ENCODE data around the gene CASS4. TPM values are rescaled to one million over a fixed set of nuclear protein-coding genes. Genes with fewer than 3 reads are reported as not detected.
"Not testable (repeated sequence)": the region's sequence is repeated elsewhere in the genome, so short reads cannot be mapped to it uniquely, and the experiment has no call there.

CASS4 gene
- total RNA-seq, 1 donor from 2014 or later, result 0.74 TPM

DNA sequence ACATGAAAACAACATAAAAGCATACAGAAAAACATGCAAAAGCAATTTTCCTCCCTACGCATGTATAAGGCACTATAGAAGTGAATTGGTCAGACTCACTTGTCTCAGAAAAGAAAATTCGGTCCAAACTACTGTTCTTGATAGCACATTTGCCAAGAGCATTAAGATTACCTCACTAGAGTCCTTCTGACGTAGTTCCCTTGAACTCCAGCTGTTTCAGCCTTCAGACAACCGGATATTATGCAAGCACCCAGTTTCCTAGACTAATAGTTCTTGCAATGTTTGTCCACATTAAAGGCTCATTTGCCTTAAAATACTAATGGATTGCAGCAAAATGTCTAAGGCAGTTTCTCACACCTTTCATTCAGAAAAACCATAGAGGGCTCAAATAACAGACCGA lies 2.5 kb upstream of the CASS4 start:
- Histone ChIP-seq H3K27me3 (no peaks in the 10 kb centered on the region), H3K9me3 (no peaks in the 10 kb centered on the region), H3K4me1 (no peaks in the 10 kb centered on the region), H3K36me3 (peaks cover 0 to 40% of the 10 kb centered on the region in 2 donors), H3K4me3 (no peak overlapping the region), H3K27ac (no peak overlapping the region)
- no peak for TF ChIP-seq POLR2A (IDR thresholded peaks at IDR 0.05)
- no peak for TF ChIP-seq POLR2AphosphoS5 (IDR thresholded peaks at IDR 0.05; ENCODE audit: insufficient read depth in 1 of 2, low read depth in 1 of 2)
- no peak for TF ChIP-seq CTCF (IDR thresholded peaks at IDR 0.05)
- no peak for DNase-seq (ENCODE audit: extremely low spot score in 2 of 2)
- intact Hi-C loops (cut with DNase I), result no loop called here

GRCh38 chr20:56409956-56410355 lies 2.1 kb upstream of the CASS4 start:
- H3K4me1 ChIP-seq, result no peaks in the 10 kb centered on the region
- H3K36me3 ChIP-seq, result peaks cover 0 to 36% of the 10 kb centered on the region in 2 donors
- TF ChIP-seq CTCF (IDR thresholded peaks at IDR 0.05) (no peak), POLR2AphosphoS5 (IDR thresholded peaks at IDR 0.05; ENCODE audit: insufficient read depth in 1 of 2, low read depth in 1 of 2) (no peak), POLR2A (IDR thresholded peaks at IDR 0.05) (no peak)
- intact Hi-C loops (cut with DNase I), result no loop called here
- H3K4me3 ChIP-seq, result no peak overlapping the region
- H3K9me3 ChIP-seq, result no peaks in the 10 kb centered on the region
- H3K27me3 ChIP-seq, result no peaks in the 10 kb centered on the region
- DNase-seq (ENCODE audit: extremely low spot score in 2 of 2), result no peak
- H3K27ac ChIP-seq, result no peak overlapping the region

DNA sequence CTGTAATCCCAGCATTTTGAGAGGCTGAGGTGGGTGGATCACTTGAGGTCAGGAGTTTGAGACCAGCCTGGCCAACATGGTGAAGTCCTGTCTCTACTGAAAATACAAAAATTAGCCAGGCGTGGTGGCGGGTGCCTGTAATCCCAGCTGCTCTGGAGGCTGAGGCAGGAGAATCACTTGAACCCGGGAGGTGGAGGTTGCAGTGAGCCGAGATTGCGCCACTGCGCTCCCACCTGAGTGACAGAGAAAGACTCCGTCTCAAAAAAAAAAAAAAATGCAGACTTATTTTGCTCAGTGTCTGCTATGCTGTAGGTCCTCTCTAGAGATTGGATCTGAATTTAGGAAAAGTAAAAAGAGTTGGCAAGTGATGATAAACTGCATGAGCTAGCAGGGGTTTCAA lies 773 bp upstream of the CASS4 start:
- DNase-seq (ENCODE audit: extremely low spot score in 2 of 2); H3K9me3 ChIP-seq; intact Hi-C loops (cut with DNase I); H3K27me3 ChIP-seq; H3K4me1 ChIP-seq; H3K4me3 ChIP-seq: not testable (repeated sequence)
- Histone ChIP-seq H3K27ac (peak overlapping the region; percentile 25), H3K36me3 (peaks cover 0 to 22% of the 10 kb centered on the region in 2 donors)

DNA sequence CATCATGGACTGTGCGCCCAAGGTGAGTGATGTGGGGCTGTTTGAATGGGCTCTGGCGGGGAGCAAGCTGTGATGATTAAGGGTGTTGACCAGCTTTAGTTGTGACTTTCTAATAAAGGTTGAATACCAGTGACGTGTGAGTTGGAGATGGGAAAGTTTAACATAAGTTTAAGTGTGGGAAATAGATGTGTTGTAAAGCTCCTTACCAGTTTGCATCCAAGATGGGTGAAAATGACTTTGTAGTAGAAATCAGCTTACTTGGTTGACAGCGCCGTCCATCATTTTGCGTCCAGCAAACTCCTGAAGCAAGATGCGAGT lies 372 bp downstream of the CASS4 start:
- no peaks in the 10 kb centered on the region for H3K4me1 ChIP-seq
- intact Hi-C loops (cut with DNase I), result no loop called here
- peaks cover 0 to 11% of the 10 kb centered on the region in 2 donors for H3K36me3 ChIP-seq
- DNase-seq (ENCODE audit: extremely low spot score in 2 of 2), result no peak
- H3K4me3 ChIP-seq, result peak overlapping the region; percentile 8 to 13
- H3K9me3 ChIP-seq, result no peaks in the 10 kb centered on the region
- H3K27ac ChIP-seq, result peak overlapping the region; percentile 25
- H3K27me3 ChIP-seq, result no peaks in the 10 kb centered on the region
- TF ChIP-seq POLR2AphosphoS5 (IDR thresholded peaks at IDR 0.05; ENCODE audit: insufficient read depth in 1 of 2, low read depth in 1 of 2) (no peak), POLR2A (IDR thresholded peaks at IDR 0.05) (no peak), CTCF (IDR thresholded peaks at IDR 0.05) (no peak)

- Histone ChIP-seq H3K9me3 (no peaks in the 10 kb centered on the region), H3K4me3 (no peak overlapping the region), H3K4me1 (no peaks in the 10 kb centered on the region), H3K27ac (no peak overlapping the region), H3K27me3 (no peaks in the 10 kb centered on the region), H3K36me3 (peaks cover 0 to 6% of the 10 kb centered on the region in 2 donors)
- no peak for DNase-seq (ENCODE audit: extremely low spot score in 2 of 2)
- no peak for TF ChIP-seq CTCF (IDR thresholded peaks at IDR 0.05)
- TF ChIP-seq POLR2AphosphoS5 (IDR thresholded peaks at IDR 0.05; ENCODE audit: insufficient read depth in 1 of 2, low read depth in 1 of 2), result no peak
- TF ChIP-seq POLR2A (IDR thresholded peaks at IDR 0.05), result no peak
- intact Hi-C loops (cut with DNase I), result no loop called here
Measured at GRCh38 chr20:56412949-56413348, 889 bp downstream of the CASS4 start.
